A204.1 (cell line): ENCODE results near the gene EEF2KMT.
"Not testable (repeated sequence)": the region's sequence is repeated elsewhere in the genome, so short reads cannot be mapped to it uniquely, and the experiment has no call there.

Experiments used
- FAIRE-seq: peaks from 2 replicates; lab custom pipeline; 2012; peaks lifted over from hg19 to GRCh38; lab: Jason Lieb, UNC

EEF2KMT gene

DNA sequence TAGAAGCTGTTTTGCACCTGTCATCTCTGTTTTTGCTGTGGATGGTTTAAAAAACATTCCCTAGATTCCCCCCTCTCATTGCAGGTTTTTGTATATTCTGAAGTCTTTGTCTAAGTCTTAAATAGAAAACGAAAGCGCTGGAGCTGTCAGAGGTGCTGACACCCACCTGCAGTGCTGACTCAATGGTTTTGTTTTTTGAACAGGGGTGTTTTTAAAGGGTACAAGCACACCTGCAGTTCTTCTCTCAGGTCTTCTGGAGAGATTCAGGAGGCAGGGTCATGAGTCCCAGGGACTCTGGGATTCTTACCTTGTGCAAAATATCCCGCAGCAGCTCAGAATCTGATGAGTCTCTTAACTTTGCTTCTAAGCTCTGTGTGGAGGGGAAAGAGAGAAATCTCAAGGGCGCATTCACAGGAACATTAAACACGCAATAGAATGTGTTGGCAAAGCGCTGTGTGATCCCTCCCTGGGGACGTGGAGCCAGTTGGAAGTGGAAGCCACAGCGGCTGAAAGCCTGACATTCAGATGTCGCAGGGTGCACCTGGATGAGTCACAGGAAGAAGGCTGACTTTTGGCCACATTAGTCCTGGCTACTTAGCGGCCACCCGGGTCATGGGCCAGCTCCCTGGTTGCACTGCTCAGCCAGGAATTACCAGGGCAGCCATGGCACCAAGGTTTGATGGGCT, 2.3 kb downstream of the EEF2KMT start:
- not testable (repeated sequence) for FAIRE-seq

DNA sequence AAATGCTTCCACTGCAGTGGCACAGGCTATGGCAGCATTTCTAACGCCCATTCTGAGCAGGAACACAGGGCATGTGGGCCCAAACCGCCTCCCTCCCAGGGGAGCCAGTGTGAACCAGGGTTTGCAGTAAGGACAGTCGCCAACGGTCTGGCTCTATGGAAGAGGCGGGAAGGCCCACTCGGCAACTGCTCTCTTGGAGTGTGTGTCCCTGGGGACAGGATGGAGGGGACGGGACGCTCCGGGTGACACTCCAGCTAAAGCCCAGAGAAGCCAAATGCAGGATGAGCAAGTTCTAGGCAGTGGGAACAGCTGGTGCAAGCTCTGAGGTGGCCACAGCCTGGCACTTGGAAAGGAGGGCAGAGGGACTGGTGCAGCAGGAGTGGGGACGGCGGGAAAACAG, 3.8 kb downstream of the EEF2KMT start:
- FAIRE-seq, result not testable (repeated sequence)

GRCh38 chr16:5093081-5093480, 4.5 kb downstream of the EEF2KMT start:
- not testable (repeated sequence) for FAIRE-seq

GRCh38 chr16:5090592-5090991, 7.0 kb downstream of the EEF2KMT start:
- FAIRE-seq, result not testable (repeated sequence)

DNA sequence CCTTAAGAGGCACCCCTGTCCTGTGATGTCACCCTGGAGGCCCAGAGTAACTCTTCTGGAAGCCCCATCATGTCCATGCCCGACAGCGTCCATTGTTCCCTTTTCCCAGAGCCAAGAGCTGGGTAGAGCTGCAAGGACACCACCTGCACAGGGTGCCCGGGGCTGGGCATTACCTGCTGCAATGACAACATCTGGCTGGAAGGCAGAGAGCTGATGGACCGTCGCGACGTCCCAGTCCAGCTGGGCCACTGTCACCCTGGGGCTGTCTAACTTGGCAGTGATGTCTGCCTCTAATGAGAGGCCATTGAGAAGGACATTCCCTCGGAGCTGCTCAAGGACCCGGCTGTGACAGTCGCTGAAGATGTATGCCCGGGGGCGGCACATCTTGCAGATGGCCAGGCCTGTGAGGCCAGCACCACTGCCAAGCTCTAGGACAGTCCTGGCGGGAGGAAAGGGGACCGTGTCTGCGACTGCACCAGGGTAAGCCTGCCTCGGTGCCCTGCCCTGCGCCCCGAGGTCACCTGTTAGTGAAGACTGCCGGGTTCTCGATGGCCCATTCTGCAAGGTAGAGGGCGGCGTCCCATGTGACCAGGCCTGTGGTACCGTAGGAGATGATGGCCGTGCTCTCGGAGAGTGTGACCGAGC, 7.6 kb downstream of the EEF2KMT start:
- not testable (repeated sequence) for FAIRE-seq

DNA sequence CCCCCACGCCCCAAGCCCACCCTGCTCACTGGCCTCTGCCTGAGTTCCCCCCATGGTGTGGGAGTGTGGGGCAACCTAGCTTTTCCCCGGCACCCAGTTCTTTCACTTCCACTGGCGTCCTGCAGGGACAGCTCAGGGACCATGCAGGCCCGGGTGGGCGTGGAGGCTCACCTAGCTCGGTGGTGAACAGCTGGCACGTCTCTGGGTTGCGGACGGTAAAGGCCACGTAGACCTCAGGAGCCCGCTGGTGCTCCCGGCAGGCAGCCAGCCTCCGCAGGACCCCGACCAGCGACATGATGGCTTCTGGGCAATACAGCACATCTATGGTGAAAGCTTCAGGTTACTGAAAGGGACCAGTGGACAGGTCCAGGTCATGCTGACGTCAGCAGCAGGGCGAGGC, 8.7 kb downstream of the EEF2KMT start:
- not testable (repeated sequence) for FAIRE-seq

- FAIRE-seq, result not testable (repeated sequence)
Observed at GRCh38 chr16:5088086-5088790, 9.4 kb downstream of the EEF2KMT start.

GRCh38 chr16:5085716-5086115, 11.9 kb downstream of the EEF2KMT start:
- not testable (repeated sequence) for FAIRE-seq

DNA sequence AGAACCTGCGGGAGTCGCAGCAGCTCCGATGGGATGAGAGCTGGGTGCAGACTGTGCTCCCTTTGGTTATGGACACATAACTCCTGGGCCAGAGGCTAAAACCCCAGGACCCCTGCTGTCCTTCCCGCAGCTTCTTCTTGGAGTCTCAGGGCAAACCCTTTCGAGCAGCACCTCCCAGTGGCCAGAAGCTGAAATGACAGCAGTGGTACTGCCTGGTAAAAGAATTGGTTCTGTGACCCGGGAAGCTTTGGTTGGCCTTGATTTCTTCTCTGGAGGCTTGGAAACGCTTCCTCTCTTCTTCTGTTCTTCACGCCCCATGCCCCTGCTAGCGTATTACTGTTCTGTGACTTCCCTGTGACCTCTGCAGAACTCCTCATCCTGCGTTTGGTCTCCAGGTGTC, 12.8 kb downstream of the EEF2KMT start:
- not testable (repeated sequence) for FAIRE-seq

DNA sequence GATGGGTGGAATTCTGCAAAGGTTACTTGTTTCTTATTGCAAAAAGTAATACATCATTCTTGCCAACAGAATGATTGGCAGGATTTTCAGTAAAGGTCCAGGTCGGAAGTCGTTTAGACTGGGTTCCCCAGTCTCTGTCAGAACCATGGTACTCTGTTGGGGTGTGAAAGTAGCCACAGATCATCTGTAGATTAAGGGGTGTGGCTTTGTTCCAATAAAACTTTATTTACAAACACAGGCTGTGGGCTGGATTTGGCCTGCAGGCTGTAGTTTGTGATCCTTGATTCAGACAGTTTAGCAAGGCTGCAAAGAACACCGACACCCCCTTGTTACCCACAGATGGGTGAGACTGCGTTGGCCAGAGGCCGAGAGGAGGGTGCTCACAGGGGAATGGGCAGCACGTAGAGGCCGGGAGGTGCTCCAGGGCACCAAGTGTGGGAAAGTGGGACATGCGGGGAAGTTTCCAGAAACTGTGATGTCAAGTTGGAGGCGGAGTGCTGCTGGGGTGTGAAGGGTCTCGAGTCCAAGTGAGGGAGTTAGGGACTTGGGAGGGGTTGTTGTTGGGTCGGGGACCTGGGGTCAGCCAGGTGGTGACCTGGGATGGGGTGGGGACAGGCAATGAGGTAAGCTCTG, 13.4 kb downstream of the EEF2KMT start:
- not testable (repeated sequence) for FAIRE-seq

DNA sequence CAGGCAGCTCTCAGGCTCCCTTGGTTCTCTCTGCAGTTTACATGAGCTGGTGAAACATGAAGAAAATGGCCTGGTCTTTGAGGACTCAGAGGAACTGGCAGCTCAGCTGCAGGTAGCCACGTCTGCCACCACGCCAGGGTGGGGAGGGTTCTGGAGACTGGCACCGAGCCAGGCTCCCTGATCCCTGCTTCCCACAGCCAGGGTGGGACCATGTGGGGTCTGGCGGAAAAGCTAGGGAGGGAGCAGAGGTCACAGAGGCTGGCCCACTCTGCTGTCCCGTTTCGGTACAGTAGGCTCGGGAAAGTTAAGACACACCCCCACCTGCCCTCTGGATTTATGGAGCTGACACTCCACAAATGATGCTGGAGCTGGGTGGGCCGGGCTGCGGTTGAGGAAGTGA, 13.9 kb downstream of the EEF2KMT start:
- FAIRE-seq, result not testable (repeated sequence)

GRCh38 chr16:5080996-5081395, 16.6 kb downstream of the EEF2KMT start:
- not testable (repeated sequence) for FAIRE-seq

- FAIRE-seq, result not testable (repeated sequence)
Observed at GRCh38 chr16:5080461-5080860, 17.1 kb downstream of the EEF2KMT start.

- FAIRE-seq, result no peak
Observed at GRCh38 chr16:5078626-5079025, 19.0 kb downstream of the EEF2KMT start.

DNA sequence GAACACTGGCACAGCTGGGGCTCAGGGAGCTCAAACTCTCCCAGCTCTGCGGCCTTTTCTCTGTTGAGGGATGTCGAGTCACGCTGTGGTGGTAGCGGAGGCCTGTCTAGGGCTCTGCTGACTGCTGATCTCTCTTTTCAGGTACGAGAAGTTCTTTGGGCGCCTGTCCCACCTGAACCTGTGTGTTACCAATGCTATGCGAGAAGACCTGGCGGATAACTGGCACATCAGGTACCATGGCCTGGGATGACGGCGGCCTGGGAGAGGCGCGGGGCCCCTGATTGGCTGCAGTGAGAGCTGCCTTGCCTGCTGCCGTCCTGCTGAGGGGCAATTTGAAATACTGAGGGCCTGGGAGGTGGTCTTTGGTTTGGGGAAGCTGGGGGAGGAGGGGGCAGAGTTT, 20.3 kb downstream of the EEF2KMT start:
- no peak for FAIRE-seq

DNA sequence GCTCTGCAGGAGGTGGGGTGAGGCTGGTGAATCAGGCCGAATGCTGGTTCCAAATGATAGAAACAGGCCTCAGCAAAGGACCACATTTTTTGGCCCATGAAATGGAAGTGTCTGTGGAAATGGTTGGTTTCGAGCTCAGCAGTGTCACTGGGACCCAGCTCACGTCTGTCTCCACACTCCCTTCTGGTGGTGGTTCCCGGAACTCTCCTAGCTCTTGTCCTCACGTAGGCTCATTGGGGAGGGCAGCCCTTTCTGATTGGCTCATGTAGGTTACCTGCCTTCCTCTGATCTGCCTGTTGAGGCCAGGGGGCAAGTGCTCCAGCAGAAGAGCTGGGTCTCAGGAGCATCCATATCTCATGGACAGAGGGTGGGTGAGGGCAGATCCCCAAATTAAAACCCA, 22.0 kb downstream of the EEF2KMT start:
- no peak for FAIRE-seq

DNA sequence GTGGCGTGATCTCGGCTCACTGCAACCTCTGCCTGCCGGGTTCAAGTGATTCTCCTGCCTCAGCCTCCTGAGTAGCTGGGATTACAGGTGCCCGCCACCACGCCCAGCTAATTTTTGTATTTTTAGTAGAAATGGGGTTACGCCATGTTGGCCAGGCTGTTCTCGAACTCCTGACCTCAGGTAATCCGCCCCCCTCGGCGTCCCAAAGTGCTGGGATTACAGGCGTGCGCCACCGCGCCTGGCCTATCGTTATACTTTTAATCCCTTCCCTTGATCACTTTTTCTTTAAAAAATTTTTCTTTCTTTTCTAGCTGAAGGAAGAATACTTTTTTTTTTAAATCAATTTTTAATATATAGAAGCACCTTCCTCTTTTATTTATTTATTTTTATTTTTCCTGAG, 23.8 kb downstream of the EEF2KMT start:
- not testable (repeated sequence) for FAIRE-seq

GRCh38 chr16:5073279-5073629, 24.3 kb downstream of the EEF2KMT start:
- FAIRE-seq, result no peak

- FAIRE-seq, result no peak
Observed at GRCh38 chr16:5072334-5073278, 25.0 kb downstream of the EEF2KMT start.

GRCh38 chr16:5071681-5072333, 25.8 kb downstream of the EEF2KMT start, which contains the start of gene ALG1:
Gene ALG1 (plus strand): TSS chr16:5071843. CDS start chr16:5071850, 7 bp downstream.
- no peak for FAIRE-seq

DNA sequence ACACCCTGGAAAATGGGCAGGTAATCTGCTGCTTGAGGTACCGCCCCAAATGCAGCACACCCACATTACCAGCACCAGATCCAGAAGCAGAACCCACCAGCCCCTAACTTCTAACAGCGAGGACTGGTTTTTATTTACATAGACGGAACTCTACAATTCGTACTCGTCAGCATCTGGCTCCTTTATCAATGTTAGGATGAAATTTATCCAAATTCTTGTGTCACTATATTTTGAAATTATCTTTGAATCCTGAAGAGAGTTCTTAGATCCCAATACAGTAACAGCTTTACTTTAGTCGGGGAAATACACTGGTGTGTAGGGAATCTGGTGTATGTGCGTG, 26.3 kb downstream of the EEF2KMT start:
- no peak for FAIRE-seq
